OCI-LY7 (cell line): Measurements from ENCODE around the gene NFIA. TPM values are rescaled to one million over a fixed set of nuclear protein-coding genes. Genes with fewer than 3 reads are reported as not detected.

Experiments
- BruUV-seq: library from RNA; stranded (reverse); fragments of 400-500 nt; replicated peaks from 2 replicates; lab custom pipeline; 2021; lab: Mats Ljungman, UMichigan
- CTCF ChIA-PET: fragments of 300-600 bp; sonication (Branson Sonifier 250); formaldehyde crosslinking; loops from one replicate; lab custom pipeline; 2022; ENCODE audit warnings: antibody characterized with exemption; ENCODE audit not compliant: unreplicated experiment; lab: Charles Lee
- POLR2A ChIA-PET: fragments of 300-600 bp; sonication (Branson Sonifier 250); formaldehyde crosslinking; loops from one replicate; lab custom pipeline; 2022; ENCODE audit warnings: antibody characterized with exemption; lab: Charles Lee
- DNase-seq: peaks from one replicate; pipeline ENCODE4 v3.0.0-alpha.2; 2015; ENCODE audit warnings: low spot score
- H2AFZ ChIP-seq: fragments of 200-600 bp; sonication (generic), shearing (Covaris generic); 2 replicates; pipeline ENCODE4 v1.6.1; 2014; ENCODE audit warnings: mild to moderate bottlenecking, antibody characterized with exemption, low read length, moderate library complexity
- H3K27ac ChIP-seq: fragments of 200-600 bp; sonication (generic); 2 replicates; pipeline ENCODE4 v1.5.1; 2014; ENCODE audit warnings: mixed run types, low read depth, mild to moderate bottlenecking, moderate library complexity, low read length, inconsistent platforms; ENCODE audit not compliant: poor library complexity, severe bottlenecking
- H3K36me3 ChIP-seq: fragments of 200-600 bp; sonication (generic); 2 replicates; pipeline ENCODE4 v1.6.1; 2014; ENCODE audit warnings: mild to moderate bottlenecking, antibody characterized with exemption, low read length, moderate library complexity, mixed read lengths; ENCODE audit not compliant: insufficient read depth
- H3K4me1 ChIP-seq: fragments of 200-600 bp; sonication (generic); 2 replicates; pipeline ENCODE4 v1.5.1; 2014; ENCODE audit warnings: mild to moderate bottlenecking, low read length; ENCODE audit not compliant: insufficient read depth, poor library complexity, severe bottlenecking
- H3K4me2 ChIP-seq: fragments of 200-600 bp; sonication (generic); 2 replicates; pipeline ENCODE4 v1.6.1; 2014; ENCODE audit warnings: mild to moderate bottlenecking, low read length
- H3K4me3 ChIP-seq: fragments of 200-600 bp; sonication (generic); 2 replicates; pipeline ENCODE4 v1.5.1; 2014; ENCODE audit warnings: mild to moderate bottlenecking, low read depth, low read length; ENCODE audit not compliant: poor library complexity, severe bottlenecking
- H3K79me2 ChIP-seq: fragments of 200-600 bp; sonication (generic); 2 replicates; pipeline ENCODE4 v1.6.1; 2016; ENCODE audit warnings: low read depth, mild to moderate bottlenecking, low read length, moderate library complexity, mixed read lengths; ENCODE audit not compliant: insufficient read depth
- H3K9me2 ChIP-seq: fragments of 200-600 bp; sonication (generic); 2 replicates; pipeline ENCODE4 v1.6.1; 2016; ENCODE audit warnings: mild to moderate bottlenecking, low read length, mixed read lengths; ENCODE audit not compliant: insufficient read depth
- H3K9me3 ChIP-seq: fragments of 200-600 bp; sonication (generic); 2 replicates; pipeline ENCODE4 v1.6.1; 2014; ENCODE audit warnings: mild to moderate bottlenecking, mixed run types, low read length, mixed read lengths
- H4K20me1 ChIP-seq: fragments of 200-600 bp; sonication (generic); 2 replicates; pipeline ENCODE4 v1.6.1; 2014; ENCODE audit warnings: mild to moderate bottlenecking, antibody characterized with exemption, low read length, moderate library complexity, mixed read lengths; ENCODE audit not compliant: insufficient read depth
- CTCF ChIP-seq: fragments of 200-600 bp; sonication (generic); conservative IDR thresholded peaks from 2 replicates; pipeline ENCODE4 v1.5.1; 2014; ENCODE audit warnings: mild to moderate bottlenecking, antibody characterized with exemption, low read length, moderate library complexity, mixed read lengths
- EZH2phosphoT487 ChIP-seq: fragments of 200-600 bp; sonication (generic); IDR thresholded peaks from 2 replicates; pipeline ENCODE4 v1.6.1; 2018; ENCODE audit warnings: low read depth, borderline replicate concordance, mild to moderate bottlenecking, mixed run types, antibody characterized with exemption, low read length, moderate library complexity, mixed read lengths
- intact Hi-C: fragments of 100-400 bp; cut with micrococcal nuclease; formaldehyde crosslinking; loops from one replicate; pipeline ENCODE4 v1.10.0; 2022; ENCODE audit not compliant: unreplicated experiment
- total RNA-seq, 2 experiments: library from RNA; depleted of rRNA in 1 of 2; stranded (reverse); fragments of >200 nt in 1 of 2; shearing (Covaris generic) in 1 of 2; gene quantifications; 2 replicates each; pipeline ENCODE4 v1.2.3, GENCODE V29; 2014 to 2022

NFIA gene
- total RNA-seq, 2 experiments from 2014 or later: 2.8 to 18.8 TPM

GRCh38 chr1:61215676-61216289 is 133.4 kb downstream of the NFIA start:
- H3K4me1 ChIP-seq: peaks cover 13% of the 10 kb centered on the region
- TF ChIP-seq CTCF (no peak), EZH2phosphoT487 (no peak)
- H2AFZ ChIP-seq: no peak overlapping the region
- H3K36me3 ChIP-seq: no peaks in the 10 kb centered on the region
- no peaks in the 10 kb centered on the region for H4K20me1 ChIP-seq
- no TSS peak for BruUV-seq
- intact Hi-C loops: no loop called here
- ChIA-PET POLR2A (interaction anchor here (0.7 kb wide), 1 partner anchor 81 kb away, joined by 3 read pairs; no protein-coding TSS in a partner anchor), CTCF (no interaction called here)
- no peaks in the 10 kb centered on the region for H3K79me2 ChIP-seq
- H3K9me2 ChIP-seq: no peaks in the 10 kb centered on the region
- H3K4me2 ChIP-seq: no peak overlapping the region
- DNase-seq: no peak
- H3K27ac ChIP-seq: no peak overlapping the region
- H3K9me3 ChIP-seq: no peaks in the 10 kb centered on the region
- H3K4me3 ChIP-seq: no peak overlapping the region

GRCh38 chr1:61220536-61220935 is 138.2 kb downstream of the NFIA start:
- H3K79me2 ChIP-seq: no peaks in the 10 kb centered on the region
- H4K20me1 ChIP-seq: no peaks in the 10 kb centered on the region
- no peak overlapping the region for H2AFZ ChIP-seq
- no peak overlapping the region for H3K27ac ChIP-seq
- no peak for TF ChIP-seq CTCF
- no peak for TF ChIP-seq EZH2phosphoT487
- H3K36me3 ChIP-seq: no peaks in the 10 kb centered on the region
- H3K4me3 ChIP-seq: no peak overlapping the region
- CTCF ChIA-PET: no interaction called here
- no peaks in the 10 kb centered on the region for H3K4me1 ChIP-seq
- no peak overlapping the region for H3K4me2 ChIP-seq
- intact Hi-C loops: no loop called here
- no peak for DNase-seq
- POLR2A ChIA-PET: interaction anchor here (0.6 kb wide), 1 partner anchor 35 kb away, joined by 3 read pairs; no protein-coding TSS in a partner anchor
- H3K9me3 ChIP-seq: no peaks in the 10 kb centered on the region
- BruUV-seq: no TSS peak
- H3K9me2 ChIP-seq: no peaks in the 10 kb centered on the region

- Histone ChIP-seq H3K4me2 (no peak overlapping the region), H4K20me1 (no peaks in the 10 kb centered on the region), H3K9me3 (no peaks in the 10 kb centered on the region), H2AFZ (no peak overlapping the region), H3K79me2 (no peaks in the 10 kb centered on the region), H3K36me3 (no peaks in the 10 kb centered on the region), H3K4me1 (no peaks in the 10 kb centered on the region), H3K27ac (no peak overlapping the region), H3K4me3 (no peak overlapping the region), H3K9me2 (no peaks in the 10 kb centered on the region)
- no TSS peak for BruUV-seq
- ChIA-PET CTCF (no interaction called here), POLR2A (interaction anchor here (0.7 to 1.4 kb wide), 2 partner anchors 9 to 780 kb away, joined by 3 to 4 read pairs; no protein-coding TSS in a partner anchor)
- no peak for TF ChIP-seq EZH2phosphoT487
- intact Hi-C loops: no loop called here
- no peak for DNase-seq
These were observed 139.3 kb downstream of the NFIA start for GRCh38 chr1:61221642-61222041.
